ENCODE measurements around the gene UBE2D4. TPM values are rescaled to one million over a fixed set of nuclear protein-coding genes. Genes with fewer than 3 reads are reported as not detected.

Gene UBE2D4
- total RNA-seq, 1 experiment from 2014 or later: 11.8 TPM

GRCh38 chr7:43942997-43943396, 16.8 kb downstream of the UBE2D4 start:
- no peaks in the 10 kb centered on the region for H3K36me3 ChIP-seq (ENCODE audit: insufficient read depth, low read length, poor library complexity, severe bottlenecking)
- no peaks in the 10 kb centered on the region for H3K9me3 ChIP-seq (ENCODE audit: low read depth, low read length, poor library complexity, severe bottlenecking)
- no peak for DNase-seq (ENCODE audit: low spot score)
- H3K4me3 ChIP-seq (ENCODE audit: low read depth, low read length, poor library complexity, severe bottlenecking): no peak overlapping the region
- intact Hi-C loops (cut with micrococcal nuclease; ENCODE audit: unreplicated experiment): no loop called here
- TF ChIP-seq EZH2 (IDR thresholded peaks at IDR 0.05; ENCODE audit: borderline replicate concordance, low read depth, low read length, poor library complexity, severe bottlenecking) (no peak), CTCF (conservative IDR thresholded peaks at IDR 0.05; ENCODE audit: low read depth, low read length) (no peak)
- POLR2A ChIA-PET (ENCODE audit: low non-redundant PET): no interaction called here
- H3K4me1 ChIP-seq (ENCODE audit: insufficient read depth, low read length, poor library complexity, severe bottlenecking): no peaks in the 10 kb centered on the region
- H3K27me3 ChIP-seq (replicated peaks; ENCODE audit: insufficient read depth, low read depth, low read length, poor library complexity): no peaks in the 10 kb centered on the region
- BruUV-seq (replicated peaks): no TSS peak
- CTCF ChIA-PET: no interaction called here
- no peak overlapping the region for H3K27ac ChIP-seq (ENCODE audit: low read depth, low read length, poor library complexity, severe bottlenecking)

- no peak for TF ChIP-seq EZH2 (IDR thresholded peaks at IDR 0.05; ENCODE audit: borderline replicate concordance, low read depth, low read length, poor library complexity, severe bottlenecking)
- TF ChIP-seq CTCF (conservative IDR thresholded peaks at IDR 0.05; ENCODE audit: low read depth, low read length): no peak
- Histone ChIP-seq H3K27ac (ENCODE audit: low read depth, low read length, poor library complexity, severe bottlenecking) (no peak overlapping the region), H3K4me1 (ENCODE audit: insufficient read depth, low read length, poor library complexity, severe bottlenecking) (no peaks in the 10 kb centered on the region), H3K4me3 (ENCODE audit: low read depth, low read length, poor library complexity, severe bottlenecking) (no peak overlapping the region), H3K9me3 (ENCODE audit: low read depth, low read length, poor library complexity, severe bottlenecking) (no peaks in the 10 kb centered on the region), H3K27me3 (replicated peaks; ENCODE audit: insufficient read depth, low read depth, low read length, poor library complexity) (no peaks in the 10 kb centered on the region), H3K36me3 (ENCODE audit: insufficient read depth, low read length, poor library complexity, severe bottlenecking) (no peaks in the 10 kb centered on the region)
- ChIA-PET CTCF (no interaction called here), POLR2A (ENCODE audit: low non-redundant PET) (no interaction called here)
- DNase-seq (ENCODE audit: low spot score): no peak
- no TSS peak for BruUV-seq (replicated peaks)
- intact Hi-C loops (cut with micrococcal nuclease; ENCODE audit: unreplicated experiment): no loop called here
Measured at GRCh38 chr7:43943417-43944187, 17.4 kb downstream of the UBE2D4 start.

- no peaks in the 10 kb centered on the region for H3K9me3 ChIP-seq (ENCODE audit: low read depth, low read length, poor library complexity, severe bottlenecking)
Measured at GRCh38 chr7:43944286-43944685, 18.1 kb downstream of the UBE2D4 start.

More at GRCh38 chr7:43944286-43944685, 18.1 kb downstream of the UBE2D4 start:
- intact Hi-C loops (cut with micrococcal nuclease; ENCODE audit: unreplicated experiment): no loop called here
- no peaks in the 10 kb centered on the region for H3K4me1 ChIP-seq (ENCODE audit: insufficient read depth, low read length, poor library complexity, severe bottlenecking)
- DNase-seq (ENCODE audit: low spot score): no peak
- POLR2A ChIA-PET (ENCODE audit: low non-redundant PET): no interaction called here
- CTCF ChIA-PET: no interaction called here
- H3K4me3 ChIP-seq (ENCODE audit: low read depth, low read length, poor library complexity, severe bottlenecking): no peak overlapping the region
- no peaks in the 10 kb centered on the region for H3K36me3 ChIP-seq (ENCODE audit: insufficient read depth, low read length, poor library complexity, severe bottlenecking)
- H3K27ac ChIP-seq (ENCODE audit: low read depth, low read length, poor library complexity, severe bottlenecking): no peak overlapping the region
- no TSS peak for BruUV-seq (replicated peaks)
- TF ChIP-seq CTCF (conservative IDR thresholded peaks at IDR 0.05; ENCODE audit: low read depth, low read length) (no peak), EZH2 (IDR thresholded peaks at IDR 0.05; ENCODE audit: borderline replicate concordance, low read depth, low read length, poor library complexity, severe bottlenecking) (no peak)
- no peaks in the 10 kb centered on the region for H3K27me3 ChIP-seq (replicated peaks; ENCODE audit: insufficient read depth, low read depth, low read length, poor library complexity)
